Stimulated activated CD8-positive, alpha-beta memory T cell treated with anti-CD3 and anti-CD28 coated beads, Interleukin-7, amount 100 ng/mL, for 48 hours (primary cell): Measurements from ENCODE around the gene MIA.
"Not testable (repeated sequence)": the region's sequence is repeated elsewhere in the genome, so short reads cannot be mapped to it uniquely, and the experiment has no call there.

Source experiments
- DNase-seq, 2 donors: peaks; one replicate each; pipeline ENCODE4 v3.0.0-alpha.2; 2020; ENCODE audit warnings: low read depth in 1 of 2; ENCODE audit errors: extremely low read depth in 1 of 2

MIA gene

DNA sequence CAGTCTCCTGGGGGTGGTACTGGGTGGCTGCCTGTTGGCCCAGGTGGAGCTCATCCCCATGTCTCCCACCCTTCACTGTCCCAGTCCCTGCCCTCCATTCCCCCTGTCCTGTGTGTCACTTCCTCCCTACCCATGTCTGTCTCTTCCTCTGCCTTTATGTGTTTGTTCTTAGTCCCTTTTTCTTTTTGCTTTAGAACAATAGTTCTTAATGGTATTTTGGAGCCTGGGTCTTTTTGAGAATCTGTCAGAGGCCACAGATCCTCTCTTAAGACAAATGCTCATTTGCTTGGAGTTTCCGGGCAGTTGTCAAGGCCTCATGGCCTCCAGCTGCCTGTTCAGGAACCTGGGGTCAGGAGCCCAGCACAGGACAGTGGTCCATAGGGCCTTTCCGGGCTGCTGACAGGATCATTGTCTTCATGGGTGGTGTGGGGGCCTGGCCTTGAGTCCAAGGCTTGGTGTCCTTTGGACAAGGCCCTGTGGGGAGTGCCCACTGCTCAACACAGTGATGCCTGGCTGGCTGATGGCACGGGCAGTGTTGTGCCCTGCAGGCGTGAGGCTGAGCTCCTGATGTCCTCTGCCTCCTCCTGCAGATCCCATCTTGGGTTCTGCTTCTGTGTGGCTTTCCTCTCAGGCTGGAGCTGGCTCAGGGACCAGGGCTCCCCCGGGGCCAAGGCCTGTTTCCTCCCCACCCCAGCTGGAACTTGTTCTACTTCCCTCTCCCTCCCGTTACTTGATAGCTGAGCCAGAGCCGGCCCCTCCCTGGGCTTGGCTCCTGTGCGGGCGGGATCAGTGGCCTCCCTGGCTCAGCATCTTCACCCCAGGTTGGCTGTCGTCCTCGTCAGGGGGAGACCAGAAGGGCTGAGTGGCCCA lies 27.2 kb downstream of the MIA start:
- no peak for DNase-seq

DNA sequence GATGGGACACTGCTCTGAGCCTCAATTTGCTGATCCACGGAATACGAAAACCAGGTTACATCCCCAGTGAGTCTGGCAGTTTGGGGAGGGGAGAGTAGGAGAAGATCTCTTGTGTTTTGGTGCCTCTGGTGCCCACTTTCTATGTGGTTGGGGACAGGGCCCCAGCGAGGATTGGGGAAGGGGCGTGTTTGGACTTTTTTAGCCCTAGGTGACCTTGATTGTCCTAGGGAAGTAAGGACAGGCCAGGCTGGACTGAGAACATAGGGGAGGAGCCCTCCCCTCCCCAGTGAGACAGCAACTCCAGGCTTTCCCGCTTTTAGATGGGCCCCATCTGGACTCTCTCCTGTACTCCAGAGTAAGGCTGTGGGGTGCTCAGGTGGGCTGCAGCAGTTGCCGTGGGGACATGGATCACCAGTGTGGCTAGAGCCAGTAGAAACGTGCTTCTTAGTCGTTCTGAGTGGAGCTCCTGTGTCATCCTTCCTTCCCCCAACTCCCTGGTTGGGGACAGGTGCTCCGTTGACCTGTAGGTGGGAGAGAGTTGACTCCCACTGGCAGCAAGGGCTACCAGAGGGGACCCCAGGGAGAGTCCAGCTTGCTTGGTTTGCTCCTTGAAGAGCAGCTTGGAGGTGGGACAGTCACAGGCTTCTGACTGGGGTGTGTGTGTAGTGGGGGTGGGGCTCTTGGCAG lies 28.0 kb downstream of the MIA start:
- DNase-seq: no peak

DNA sequence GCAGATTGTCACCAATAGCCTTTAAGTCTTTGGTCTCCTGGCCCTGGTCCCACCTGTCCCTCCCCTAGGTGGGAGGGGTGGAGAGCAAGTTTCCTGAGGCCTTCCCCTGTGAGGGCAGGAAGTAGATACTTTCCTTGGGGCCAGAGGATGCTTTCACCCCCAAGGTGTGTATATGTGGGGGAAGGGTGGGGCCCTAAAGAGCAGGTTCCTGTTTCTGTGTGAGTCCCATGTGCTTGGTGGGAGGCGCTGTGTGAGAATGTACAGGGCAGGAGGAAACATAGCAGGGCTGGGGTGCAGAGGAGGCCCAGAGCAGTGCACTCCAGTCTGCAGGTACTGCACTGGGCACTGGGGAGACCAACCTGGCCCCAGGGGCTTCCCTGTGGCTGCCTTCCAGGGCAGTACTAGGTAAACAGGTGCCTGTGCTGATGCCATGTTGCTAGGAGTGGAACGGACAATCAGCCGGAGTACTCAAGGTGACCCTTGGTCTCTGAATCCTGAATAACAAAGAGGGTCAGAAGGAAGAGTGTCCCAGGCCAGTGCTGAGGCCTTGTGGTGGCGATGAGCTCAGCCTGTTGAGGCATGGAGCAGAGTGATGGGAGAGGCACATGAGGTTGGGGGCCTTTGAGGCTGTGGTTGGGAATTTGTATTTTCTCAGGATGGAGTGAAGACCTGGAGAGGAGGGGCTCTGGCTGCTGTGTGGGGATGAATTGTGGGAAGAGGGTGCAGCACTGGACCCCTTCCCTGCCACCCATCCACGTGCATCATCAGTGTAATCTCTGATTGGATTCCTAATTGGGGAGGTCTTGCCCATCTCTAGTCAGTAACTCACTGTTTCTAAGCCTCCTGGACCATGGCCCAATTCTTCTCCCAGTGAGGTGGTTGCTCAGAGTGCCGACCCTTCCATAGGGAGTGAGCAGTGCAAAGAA lies 28.8 kb downstream of the MIA start:
- peak in 1 of 2 donors; percentile 37 for DNase-seq

DNA sequence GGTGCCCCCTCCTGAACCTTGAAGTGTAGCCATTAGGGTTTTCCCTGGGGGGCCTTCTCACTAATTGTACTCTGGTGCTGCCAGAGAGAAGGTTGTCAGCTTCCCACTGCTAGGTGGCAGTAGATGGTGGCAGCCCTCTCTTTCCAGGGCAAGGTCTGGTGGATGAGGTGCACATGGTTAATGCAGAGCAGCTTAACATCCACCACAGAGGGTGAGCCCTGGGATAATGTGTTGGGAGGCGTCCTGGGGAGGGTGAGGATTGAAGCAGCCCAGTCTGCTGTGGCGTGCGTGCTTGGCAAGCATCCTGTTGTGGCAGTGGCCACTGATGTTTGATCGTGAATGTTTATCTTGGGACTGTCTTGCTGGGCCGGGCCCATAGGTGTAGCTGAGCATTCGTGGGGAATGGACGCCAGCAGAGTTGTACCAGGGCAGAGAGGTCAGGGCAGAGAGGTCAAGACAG lies 29.5 kb downstream of the MIA start:
- DNase-seq: no peak

DNA sequence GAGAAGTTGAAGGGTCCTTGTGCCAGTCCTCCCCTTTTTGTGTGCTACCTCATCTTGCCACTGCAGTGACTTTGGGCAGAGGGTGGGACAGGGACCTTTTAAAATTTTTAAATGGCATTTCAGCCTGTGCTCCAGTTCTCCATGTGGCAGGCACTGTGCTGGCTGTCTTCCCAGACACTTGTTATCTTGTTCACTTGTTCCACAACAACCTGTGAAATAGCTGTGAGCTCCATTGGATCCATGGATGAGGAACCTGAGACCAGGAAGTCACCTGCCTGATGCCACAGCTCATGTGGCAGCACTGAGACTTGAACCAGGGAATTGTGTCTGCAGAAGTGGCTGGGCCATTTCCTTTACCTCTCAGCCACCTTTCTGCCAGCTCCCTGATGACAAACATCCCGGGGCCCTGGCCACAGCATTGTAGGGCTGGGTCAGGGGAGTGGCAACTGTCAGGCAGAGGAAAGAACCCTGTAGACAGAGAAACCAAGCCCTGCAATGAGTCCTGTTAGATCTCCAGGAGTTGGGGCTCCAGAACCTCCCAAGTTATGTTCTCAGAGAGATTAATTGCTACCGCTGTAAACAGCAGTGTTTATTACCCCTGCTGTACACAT lies 30.0 kb downstream of the MIA start:
- DNase-seq: no peak

DNA sequence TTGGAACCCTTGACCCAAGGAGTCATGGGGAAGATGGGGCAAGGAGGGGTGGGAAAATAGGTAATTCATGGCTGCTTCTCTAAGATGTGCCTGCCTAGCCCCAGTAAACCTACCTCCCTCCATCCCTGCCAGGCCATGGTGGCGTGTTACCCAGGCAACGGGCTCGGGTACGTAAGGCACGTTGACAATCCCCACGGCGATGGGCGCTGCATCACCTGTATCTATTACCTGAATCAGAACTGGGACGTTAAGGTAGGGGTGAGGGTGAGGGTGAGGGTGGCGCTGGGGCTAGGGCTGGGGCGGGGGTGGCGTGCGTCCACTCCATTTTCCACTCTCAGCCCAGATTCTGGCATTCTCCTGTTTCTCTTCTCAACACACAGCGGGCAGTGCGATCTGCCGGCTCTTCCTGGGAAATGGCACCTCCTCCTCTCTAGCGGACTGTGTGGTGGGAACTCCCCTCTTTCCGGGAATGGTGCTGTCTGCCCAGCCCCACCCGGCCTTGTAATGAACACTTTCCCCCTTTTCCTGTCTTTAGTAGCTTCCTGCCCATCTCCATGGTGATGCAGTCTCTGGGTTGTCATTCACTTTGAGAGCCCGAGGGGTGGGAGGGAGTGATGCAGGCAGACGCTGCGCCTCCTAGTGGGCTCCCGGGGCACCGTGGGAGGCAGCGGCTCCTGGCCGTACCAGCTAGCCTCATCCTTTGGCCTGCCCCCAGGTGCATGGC lies 31.3 kb downstream of the MIA start:
- peak; percentile 63 to 75 for DNase-seq

DNA sequence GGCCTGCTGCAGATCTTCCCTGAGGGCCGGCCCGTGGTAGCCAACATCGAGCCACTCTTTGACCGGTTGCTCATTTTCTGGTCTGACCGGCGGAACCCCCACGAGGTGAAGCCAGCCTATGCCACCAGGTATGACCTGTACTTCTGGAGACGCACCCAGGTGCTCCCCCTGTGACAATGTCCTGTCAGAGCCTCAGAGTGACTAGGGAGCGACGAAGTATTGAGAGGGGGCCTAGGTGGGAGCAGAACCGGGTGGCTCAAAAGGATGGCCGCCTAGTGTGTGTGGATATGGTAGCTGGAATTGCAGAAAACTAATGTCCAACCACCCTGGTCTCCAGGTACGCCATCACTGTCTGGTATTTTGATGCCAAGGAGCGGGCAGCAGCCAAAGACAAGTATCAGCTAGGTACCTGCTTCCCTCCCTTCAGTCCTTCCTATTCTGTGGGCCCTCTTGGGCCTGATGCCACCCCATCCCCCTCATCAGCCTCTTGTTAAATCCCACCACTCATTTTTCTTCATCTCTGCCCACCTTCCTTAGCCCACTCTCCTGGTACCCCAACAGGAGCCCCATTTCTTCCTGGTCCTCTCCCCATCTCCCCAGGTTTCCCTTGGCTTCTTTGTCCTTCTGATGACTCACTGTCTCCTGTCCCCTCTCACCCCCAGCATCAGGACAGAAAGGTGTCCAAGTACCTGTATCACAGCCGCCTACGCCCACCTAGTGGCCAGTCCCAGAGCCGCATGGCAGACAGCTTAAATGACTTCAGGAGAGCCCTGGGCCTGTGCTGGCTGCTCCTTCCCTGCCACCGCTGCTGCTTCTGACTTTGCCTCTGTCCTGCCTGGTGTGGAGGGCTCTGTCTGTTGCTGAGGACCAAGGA lies 32.1 kb downstream of the MIA start:
- no peak for DNase-seq

DNA sequence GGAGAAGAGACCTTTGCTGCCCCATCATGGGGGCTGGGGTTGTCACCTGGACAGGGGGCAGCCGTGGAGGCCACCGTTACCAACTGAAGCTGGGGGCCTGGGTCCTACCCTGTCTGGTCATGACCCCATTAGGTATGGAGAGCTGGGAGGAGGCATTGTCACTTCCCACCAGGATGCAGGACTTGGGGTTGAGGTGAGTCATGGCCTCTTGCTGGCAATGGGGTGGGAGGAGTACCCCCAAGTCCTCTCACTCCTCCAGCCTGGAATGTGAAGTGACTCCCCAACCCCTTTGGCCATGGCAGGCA lies 32.7 kb downstream of the MIA start:
- DNase-seq: no peak

DNA sequence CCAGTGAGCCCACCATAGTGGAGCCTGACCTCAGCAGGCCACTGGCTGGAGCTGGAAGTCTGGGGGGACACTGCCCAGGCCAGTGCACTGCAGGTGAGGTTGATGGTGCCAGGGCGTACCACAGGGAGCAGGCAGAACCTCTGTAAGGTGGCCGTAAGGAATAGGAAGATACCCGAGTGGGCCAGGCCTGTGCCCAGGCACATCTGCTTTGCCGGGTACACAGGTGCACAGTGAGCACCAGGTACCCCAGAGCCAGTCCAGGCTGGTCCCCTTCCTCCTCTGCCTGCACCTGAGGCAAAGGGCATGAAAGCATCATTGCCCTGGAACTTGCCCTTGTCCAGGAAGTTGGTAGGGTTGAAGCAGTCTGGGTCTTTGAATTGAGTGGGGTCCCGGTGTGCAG lies 33.2 kb downstream of the MIA start:
- no peak for DNase-seq

DNA sequence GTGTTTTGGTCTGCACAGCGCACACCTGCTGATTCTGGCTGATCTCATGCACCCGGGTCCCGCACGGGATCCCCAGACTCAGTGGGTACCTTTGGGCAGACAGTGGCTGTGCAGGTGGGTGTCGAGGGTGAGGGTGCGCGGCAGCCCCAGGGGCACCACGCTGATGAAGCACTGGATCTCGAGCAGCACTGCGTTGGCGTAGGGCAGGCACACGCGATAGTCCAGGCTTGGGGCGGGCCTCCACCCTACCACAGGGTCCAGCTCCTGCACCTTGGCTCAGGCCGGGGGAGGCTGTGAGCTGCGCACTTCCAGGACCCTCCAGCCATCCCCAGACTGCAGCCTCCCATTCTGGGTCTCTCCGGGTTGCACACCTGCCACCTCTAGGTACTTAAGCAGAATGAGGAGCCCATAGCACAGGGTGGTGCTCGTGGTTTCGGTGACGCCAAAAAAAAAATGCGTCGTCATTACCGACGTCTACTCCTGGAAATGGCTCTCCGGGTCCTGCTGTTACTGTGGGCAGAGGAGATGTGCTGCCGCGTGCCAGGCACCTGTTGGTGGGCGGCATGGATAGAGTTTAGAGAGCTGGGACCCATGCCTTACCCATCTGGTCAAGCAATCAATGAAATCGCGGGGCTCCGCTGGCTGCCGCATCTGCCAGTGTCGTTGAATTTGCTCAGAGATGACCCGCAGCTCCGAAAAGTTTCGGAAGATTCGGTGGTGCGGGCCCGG lies 34.2 kb downstream of the MIA start:
- no peak for DNase-seq

DNA sequence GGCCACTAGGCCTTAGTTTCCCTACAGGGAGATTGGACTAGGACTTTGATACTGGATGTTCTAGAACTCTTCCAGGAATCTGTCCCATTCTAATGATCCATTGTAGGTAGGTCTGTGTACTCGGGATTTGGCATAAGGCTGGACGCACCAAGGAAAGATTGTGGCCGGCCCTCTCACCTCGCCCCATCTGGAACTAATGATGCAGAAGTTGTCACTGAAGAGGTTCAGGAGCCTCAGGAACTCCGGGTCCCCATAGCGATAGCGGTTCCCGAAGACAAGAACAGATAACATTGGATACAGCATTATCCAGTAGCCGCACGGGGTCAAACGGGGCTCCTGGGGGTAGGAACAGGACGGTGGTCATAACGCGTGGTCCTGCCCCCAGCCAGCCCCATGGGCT lies 34.8 kb downstream of the MIA start:
- no peak for DNase-seq

DNA sequence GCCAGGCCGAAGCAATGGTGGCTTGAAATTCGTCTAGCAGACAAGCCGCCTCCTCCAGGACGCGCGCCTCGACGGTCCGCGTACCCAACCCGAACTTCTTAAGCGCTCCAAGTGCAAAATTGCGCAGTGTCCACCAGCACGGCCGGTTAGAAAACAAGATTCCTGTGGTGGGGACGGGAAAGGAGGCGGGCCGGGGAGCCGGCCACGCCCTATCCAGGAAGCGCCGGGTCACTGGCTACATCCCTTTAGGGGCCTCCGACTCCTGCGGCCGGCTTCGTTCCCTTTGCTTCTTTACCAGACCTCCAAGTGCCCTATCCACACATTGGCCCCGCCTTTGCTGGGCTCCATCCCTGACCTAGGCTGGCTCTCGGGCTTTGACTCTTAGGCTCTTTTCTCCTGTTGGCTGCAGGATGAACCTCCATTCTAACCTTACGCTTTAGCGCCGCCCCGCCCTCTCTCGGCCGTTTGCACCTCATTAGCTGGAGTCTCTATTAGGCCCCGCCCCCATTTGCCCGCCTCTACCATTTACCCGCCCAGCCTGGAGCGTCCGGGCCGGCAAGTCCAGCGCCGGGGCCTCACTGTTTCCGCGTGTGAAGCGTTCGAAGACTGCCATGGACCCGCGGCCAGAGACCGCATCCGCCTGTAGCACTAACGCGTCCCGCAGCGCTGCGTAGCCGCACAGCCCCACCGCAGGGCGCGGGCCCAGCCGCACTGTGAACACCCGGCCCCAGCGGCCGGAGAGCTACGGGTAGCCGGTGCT lies 35.5 kb downstream of the MIA start:
- not testable (repeated sequence) for DNase-seq

DNA sequence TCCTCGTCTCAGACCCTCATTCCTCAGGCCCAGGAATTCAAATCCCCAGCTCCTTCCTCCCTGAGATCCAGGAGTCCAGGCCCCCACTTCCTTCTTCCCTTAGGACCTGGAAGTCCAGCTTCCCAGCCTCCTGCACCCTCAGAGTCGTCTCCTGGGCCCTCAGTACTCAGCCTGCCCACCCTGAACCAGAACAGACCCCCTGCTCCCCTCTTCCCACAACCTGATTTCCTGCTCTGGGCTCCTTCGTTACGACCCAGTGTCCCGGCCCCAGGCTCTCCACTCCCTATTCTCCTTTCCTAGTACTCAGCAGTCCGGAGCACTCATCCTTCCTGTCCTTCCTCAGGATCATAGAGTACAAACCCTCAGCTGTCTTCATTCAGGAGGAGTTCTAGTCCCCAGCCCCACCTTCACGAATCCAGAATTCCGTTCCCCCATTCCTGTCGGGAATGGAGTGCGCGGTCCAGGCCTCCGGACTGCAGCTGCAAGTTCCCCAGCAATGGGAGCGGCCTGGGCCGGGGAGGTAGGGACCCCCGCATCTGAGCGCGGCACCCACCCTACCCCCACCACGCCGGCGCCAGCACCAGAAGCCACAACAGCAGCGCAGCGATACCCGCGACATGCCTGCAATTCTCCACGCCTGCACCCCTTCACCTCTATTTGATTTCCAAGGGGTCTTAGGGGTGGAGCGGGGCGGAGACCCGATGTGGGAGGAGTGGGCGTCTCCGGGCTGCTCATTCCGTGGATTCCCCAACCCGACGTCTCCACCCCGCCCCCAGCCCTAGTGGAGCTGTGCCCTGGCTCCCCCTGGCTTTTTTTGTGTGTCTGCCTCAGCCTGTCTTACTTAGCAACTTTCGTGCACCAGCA lies 36.4 kb downstream of the MIA start:
- no peak for DNase-seq

DNA sequence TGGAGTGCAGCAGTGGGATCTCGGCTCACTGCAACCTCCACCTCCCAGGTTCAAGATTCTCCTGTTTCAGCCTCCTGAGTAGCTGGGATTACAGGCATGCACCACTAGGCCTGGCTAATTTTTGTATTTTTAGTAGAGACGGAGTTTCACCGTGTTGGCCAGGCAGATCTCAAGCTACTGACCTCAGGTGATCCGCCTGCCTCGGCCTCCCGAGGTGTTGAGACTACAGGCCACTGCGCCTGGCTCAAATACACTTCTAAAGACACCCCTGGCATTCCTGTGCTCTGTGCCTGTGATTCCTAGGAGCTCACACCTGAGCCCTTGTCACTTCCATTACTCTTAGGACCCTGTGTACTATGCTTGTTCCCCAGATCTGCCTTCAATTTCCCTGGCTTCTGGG lies 37.2 kb downstream of the MIA start:
- not testable (repeated sequence) for DNase-seq

DNA sequence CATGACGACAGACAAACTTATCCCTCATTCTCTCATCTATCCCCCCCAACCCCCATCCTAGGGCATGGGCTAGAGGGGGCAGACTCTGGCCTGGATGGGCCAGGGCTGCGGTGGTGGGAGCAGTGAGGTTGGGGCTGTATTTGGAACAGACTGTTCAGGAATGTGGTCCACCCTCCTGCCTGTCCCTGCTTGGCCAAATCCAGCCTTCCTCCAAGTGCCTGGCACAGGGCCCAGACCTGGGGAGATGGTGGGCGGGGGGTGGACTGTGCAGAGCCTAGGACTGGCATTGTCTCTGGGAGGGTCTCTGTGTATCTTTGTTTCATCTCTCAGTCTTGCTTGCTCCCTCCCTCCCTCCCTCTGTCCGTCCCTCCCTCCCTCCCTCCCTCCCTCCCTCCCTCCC lies 37.9 kb downstream of the MIA start:
- no peak for DNase-seq

DNA sequence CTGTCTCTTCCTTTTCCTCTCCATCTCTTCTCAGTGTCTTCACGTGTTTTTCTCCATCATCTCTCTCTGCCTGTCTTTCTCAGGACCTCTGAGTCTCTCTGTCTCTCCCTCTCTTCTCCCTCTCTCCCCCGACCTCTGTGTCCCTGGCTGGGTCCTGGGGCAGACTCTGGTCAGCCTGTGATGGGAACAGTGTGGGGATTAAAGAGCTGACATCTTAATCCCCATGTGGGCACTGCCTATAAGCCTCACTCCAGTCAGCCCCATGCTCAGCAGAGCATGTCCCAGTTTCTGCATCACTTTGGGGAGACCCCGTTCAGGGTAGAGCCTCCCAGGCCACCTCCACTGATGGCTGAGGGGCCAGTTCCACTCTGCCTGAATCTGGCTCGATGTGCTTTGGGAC lies 39.9 kb downstream of the MIA start:
- no peak for DNase-seq
